ENCODE data around the gene SYNJ2.

DNA sequence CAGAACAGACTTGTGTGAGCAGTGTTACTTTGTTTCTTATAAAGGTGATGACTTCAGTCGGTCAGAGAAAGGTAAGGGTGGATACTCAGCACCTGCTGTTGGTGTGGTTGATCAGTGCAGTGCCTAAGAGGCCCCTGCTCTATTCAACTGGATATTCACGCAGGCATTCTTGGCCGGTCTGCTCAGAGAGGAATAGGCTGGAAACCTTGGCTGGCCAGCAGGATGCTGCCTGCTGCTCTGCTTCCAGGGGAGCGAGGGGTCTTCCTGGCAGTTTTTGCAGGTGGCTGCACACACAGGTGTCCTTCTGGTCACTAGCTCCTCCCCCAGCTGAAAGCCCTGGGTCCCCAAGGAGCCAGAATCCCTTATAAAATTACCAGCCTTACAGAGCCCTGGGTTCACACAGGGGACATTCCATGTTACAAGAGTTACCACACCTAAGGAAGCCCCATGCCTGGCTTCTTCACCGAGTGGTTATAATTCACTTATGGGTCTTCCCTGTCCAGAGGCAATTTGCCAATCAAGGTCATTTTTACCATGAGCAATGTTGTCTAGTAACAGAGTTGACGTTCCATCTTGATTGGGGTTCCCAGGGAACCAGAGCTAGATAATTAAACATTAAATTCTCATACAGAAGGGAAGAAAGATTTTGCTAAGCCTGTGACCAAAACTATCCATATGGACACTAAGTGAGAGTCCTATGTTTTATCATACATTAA, 16.4 kb downstream of the SYNJ2 start:
- TF ChIP-seq, protein P1, sequence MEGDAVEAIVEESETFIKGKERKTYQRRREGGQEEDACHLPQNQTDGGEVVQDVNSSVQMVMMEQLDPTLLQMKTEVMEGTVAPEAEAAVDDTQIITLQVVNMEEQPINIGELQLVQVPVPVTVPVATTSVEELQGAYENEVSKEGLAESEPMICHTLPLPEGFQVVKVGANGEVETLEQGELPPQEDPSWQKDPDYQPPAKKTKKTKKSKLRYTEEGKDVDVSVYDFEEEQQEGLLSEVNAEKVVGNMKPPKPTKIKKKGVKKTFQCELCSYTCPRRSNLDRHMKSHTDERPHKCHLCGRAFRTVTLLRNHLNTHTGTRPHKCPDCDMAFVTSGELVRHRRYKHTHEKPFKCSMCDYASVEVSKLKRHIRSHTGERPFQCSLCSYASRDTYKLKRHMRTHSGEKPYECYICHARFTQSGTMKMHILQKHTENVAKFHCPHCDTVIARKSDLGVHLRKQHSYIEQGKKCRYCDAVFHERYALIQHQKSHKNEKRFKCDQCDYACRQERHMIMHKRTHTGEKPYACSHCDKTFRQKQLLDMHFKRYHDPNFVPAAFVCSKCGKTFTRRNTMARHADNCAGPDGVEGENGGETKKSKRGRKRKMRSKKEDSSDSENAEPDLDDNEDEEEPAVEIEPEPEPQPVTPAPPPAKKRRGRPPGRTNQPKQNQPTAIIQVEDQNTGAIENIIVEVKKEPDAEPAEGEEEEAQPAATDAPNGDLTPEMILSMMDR (IDR thresholded peaks at IDR 0.05; ENCODE audit: low read depth, low read length), result no peak
- TF ChIP-seq EZH2phosphoT487 (IDR thresholded peaks at IDR 0.05; ENCODE audit: low read depth), result no peak
